Activated gamma-delta T cell (primary cell): ENCODE data around the gene ACTN1.
"Not testable (repeated sequence)": the region's sequence is repeated elsewhere in the genome, so short reads cannot be mapped to it uniquely, and the experiment has no call there.

Experiments
- DNase-seq: peaks from one replicate; lab custom pipeline; 2025; lab: John Stamatoyannopoulos, UW
- total RNA-seq, 2 donors: gene quantifications; one replicate each; lab custom pipeline; 2026; lab: John Stamatoyannopoulos, UW

Gene ACTN1
- 28.3 to 97.6 reads per million in 2 donors for total RNA-seq

DNA sequence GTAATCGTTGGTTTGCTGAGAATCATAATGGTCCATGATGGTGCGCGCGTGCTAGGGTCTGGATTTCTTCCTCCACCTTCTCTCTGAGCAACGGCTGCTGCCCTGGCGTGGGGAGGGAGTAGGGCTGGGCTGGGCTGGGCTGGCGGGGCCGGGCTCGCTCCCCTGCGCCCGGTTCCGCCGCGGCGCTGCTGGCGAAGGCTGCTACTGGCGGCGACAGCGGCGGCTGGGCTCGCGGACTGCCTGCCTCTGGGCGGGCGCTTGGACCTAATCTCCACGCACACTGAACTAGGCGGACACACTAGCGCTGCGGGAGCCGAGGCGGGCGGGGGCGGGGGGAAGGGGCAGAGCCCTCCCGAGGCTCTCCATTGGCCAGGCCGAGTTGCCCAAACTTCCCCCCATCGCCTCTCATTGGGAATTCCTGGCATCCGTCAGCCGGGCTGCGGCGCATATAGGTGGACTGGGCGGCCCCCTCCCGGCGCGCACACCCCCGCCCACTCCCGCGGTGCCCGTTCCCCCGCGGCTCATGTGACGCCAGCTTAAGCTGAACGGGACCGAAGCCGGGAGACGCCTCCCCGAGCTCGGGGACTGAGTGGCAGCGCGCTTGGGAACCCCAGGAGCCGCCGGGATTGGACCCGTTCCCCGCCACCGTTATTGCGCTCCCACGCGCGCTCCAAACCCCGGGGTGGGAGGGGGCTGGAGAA lies at the start of gene ACTN1:
Gene ACTN1 (minus strand): TSS at position 282 of the 701 bp plus-strand sequence. CDS start 246 bp downstream, at position 36.
- peak; percentile 26 for DNase-seq

DNA sequence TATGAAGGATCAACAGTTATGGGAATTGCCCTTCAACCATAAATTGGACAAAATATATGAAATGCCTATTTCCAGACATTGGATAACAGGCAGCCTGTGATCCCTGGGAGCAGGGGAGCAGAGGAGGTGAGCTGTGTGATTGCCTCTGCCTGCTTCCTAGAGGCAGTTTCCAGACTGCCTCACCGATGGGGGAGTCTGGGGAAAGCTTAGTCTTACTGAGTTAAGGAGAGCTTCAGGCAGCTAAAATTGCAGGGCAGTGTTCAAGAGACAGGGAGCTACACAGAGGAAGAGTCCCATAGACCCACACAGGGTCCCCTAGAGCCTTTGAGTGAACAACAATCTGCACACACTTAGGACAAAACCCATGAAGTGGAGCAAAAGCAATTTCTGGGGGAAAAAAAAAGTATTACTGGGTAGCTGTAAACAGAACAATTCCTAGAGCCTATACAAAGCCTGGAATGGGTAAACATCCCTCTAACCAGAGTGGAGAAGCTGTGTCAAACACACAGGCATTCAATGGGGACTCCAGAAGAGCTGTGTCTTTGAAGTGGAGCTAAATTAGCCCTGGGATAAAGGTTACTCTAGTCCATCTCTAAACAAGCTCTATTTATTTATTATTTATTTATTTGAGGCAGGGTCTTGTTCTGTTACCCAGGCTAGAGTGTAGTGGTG lies 48.3 kb upstream of the ACTN1 start:
- no peak for DNase-seq

DNA sequence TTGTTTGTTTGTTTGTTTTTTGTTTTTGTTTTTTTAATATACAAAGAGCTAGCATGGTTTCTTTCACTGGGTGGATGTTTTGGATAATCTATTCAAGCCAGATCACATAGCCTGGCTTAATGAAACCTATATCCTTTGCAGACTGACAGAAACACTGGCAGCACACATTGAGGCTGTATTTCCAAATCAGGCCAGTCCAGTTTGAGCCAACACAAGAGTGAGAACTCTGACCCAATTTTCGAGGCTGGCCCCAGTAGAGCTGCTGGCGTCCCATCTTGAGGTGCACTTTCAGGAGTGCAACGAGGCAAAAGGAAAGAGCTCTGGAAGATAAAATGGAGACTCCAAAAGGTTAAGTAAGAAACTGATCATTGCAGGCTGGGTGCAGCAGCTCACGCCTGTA lies 43.9 kb upstream of the ACTN1 start:
- no peak for DNase-seq

DNA sequence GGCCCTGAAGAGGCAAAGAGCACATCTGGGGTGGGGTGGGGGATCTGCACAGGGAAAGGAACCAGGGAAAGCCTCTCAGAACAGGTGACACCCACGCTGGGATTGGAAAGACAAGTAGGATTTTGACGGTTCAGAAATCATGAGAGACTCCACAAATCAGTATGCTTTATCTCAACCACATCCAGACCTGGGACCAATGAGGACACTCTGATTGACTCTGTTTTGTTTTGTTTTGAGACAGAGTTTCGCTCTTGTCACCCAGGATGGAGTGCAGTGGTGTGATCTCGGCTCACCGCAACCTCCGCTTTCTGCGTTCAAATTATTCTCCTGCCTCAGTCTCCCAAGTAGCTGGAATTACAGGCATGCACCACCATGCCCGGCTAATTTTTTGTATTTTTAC lies 43.0 kb upstream of the ACTN1 start:
- DNase-seq: not testable (repeated sequence)

DNA sequence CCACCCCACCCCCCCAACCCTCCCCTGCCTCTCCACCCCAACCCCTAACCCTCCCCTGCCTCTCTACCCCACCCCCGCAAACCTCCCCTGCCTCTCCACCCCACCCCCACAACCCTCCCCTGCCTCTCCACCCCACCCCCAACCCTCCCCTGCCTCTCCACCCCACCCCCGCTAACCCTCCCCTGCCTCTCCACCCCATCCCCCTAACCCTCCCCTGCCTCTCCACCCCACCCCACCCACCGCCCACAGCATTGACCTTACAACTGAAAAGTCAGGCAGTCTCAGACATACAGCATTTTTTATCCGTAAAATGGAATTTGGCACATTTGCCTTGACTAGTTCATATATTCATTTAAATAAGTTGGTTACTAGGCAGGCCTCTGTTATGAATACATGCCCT lies 38.6 kb upstream of the ACTN1 start:
- DNase-seq: no peak

DNA sequence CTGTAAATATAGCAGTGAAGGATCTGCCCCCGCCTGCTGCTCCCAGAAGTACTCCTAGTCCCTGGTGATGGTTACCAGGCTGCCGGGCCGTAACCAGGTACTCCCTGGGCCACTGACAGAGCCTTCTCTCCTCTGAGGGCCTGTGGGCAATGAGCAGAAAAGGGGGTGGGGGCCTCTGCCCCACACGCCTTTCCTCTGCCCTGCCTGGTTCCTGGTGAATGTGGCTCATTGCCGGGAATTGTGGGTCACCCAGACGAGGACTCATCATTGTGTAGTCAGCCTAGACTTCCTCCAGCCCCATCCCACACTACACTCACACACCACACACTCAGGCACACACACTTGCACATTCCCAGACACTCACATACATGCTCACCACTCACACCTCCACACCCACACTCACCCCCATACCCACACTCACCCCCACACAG lies 35.7 kb upstream of the ACTN1 start:
- no peak for DNase-seq

DNA sequence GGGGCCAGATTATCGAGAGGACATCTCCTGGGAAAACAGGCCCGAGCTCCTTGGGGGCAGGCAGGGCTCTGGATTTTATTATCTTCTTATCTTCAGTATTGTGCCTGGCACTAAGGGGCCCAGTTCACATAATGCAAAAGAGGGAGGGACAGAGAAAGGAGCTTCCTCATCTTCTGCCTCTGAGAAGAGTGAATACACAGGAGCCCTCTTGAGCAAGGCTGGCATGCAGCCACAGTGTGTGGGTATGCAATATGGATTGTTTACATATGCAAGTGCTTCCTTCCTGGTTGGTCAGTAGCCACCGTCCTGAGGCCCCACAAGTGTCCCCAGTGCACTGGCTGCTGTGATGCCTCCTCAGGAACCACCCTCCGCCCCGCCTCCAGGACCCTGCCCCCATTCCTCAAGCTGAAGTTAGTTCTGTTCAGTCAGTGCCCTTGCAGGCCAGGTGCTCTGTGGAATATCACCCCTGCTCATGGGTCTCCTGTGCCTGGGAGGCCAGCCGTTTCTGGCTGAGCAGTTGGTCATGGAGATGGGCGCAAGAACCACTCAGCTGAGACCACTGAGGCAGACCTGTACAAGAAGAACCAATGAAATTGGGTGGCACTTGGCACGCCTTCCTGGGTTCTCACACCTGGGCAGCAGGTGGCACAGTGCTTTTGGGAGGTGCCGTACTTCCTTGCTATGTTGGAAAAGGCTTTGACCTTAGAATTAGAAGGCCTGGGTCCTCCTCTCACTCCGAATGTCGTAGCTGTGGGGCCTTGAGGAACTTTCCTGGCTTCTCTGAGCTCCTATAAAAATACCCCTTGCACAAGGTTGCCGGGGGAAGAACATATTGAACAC lies 35.1 kb upstream of the ACTN1 start:
- no peak for DNase-seq

DNA sequence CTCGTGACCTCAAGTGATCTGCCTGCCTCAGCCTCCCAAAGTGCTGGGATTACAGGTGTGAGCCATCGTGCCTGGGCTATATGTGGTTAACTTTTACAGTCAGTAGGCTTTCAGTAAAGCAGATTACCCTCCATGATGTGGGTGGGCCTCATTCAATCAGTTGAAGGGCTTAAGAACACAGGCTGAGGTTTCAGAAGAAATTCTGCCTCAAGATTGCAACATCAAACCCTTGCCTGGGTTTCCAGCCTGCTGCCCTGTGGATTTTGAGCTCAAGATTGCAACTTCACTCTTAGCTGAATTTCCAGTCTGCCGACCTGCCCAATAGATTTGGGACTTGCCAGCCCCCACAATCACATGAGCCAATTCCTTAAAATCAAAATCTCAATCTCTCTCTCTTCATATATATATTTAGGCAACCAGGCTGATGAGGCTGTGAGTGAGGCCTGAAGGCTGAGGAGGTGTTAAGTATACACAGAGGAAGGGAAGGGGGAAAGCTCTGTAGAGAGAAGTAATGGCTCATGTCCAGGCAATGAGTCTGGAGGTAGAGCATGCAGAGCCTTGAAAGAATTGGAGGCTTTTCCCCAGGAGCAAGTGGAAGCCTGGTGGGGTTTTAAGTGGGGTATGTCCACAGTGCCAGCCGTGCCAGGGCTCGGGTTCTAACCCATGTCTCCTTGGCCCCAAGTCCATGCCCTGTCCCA lies 33.3 kb upstream of the ACTN1 start:
- no peak for DNase-seq

DNA sequence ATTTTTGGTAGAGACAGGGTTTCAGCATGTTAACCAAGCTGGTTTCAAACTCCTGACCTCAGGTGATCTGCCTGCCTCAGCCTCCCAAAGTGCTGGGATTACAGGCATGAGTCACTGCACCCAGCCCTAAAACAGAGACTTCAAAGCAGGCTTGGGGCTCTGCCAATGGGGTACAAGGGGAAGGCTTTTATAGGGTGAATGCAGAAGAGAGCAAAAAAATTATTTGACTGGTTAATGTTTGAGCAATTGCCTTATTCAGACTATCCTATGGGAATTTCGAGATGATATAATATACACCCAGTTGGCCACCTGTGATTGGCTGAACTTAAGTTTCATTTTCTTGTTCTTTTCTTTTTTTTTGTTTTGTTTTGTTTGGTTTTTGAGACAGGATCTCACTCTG lies 31.5 kb upstream of the ACTN1 start:
- DNase-seq: no peak

DNA sequence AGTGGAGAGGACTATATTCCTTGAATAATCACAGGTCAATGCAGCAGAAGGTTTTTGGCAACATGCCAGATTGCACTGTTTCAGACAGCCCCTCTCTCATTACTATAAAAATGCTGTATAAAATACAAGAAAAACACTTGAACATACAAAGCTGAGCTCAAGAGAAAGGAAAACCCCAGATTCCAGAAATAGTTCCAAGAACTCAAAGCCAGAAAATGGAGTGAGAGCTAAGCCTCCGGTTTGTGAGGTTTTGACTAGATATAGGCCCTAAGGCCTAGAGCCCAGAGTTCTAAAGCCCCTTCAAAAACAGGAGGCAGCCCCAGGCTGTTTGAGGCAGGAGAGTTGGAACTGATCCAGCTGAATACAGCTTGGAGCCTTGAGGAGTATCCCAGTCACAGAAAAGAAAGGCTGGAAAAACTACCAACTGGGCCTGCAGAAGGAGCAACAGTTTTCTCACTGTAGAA lies 29.4 kb upstream of the ACTN1 start:
- no peak for DNase-seq

DNA sequence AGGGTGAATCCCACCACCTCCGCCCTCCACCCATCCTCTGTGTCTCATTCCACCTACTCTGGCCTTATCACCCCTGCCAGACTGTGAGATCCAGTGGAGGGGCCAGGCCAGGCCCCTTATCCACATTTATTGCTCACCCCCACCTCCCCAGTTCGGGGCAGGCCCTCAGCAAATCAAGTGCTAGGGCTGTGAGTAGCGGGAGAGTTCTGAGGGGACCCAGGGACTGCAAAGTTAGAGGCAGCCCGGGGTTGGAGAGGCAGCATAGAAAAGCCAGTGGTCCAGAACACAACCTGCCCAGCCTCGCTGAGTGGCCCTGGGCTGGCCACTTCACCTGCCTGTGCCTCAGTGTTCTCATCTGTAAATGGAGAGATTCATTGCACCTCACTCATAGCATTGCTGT lies 27.2 kb upstream of the ACTN1 start:
- no peak for DNase-seq

DNA sequence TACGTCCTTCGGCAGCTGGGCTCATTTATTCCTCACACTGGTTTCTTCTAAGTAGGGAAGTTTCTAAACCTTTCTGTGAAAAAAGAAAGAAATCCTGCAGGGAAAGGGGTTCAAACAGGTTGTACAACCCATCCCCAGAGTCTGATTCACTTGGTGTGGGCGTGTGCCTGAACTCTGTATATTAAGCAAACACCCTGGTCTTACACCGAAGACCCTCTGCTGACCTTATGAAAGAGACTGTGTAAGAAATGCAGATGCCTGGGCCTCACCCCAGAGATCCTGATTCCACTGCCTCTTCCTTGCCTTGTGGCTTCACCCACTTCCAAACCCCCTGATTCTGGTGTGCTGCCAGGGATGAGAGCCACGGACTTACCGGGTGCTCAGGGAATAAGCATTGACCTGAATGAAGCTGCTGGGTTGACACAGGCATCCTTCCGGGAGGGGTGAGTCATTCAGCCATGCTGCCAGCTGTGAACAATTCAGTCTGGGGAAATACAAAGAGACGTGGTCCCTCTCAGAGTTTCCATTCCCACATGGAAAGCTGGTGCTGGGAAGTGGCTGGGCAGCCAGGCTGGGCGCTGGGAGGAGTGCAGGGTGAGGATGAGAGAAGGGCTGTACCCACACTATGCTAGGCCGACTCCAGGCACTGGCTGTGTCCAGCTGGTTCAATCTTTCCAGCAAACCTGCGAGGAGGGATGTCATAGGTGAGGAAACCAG lies 26.5 kb upstream of the ACTN1 start:
- DNase-seq: no peak

DNA sequence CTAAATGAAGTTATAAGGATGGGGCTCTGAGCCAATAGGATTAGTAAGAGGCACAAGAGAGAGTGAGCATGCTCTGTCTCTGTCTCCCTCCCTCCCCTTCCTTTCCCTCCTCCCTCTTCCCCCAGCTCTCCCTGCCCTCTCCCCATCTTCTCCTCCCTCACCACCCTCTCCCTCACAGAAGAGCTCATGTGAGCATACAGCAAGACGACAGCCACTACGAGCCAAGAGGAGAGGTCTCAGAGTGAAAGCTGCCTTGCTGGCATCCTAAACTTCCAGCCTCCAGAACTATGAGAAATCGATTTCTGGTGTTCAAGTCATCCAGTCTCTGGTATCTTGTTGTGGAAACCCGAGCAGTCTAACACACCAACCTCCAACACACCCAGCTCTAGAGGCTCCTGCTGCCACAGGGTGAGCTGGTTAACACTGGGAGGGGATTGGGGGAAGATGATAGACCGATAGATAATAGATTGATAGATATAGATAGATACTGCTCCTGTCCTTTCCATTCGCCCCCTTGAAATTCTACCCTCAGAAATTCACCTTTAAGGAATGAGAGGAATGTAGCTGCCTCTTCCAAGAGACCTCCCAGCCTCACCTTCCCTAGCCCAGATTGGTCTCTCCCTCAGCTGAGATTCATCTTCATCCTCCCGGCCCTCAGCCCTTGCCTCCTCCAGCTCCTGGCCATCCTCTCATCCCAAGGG lies 25.8 kb upstream of the ACTN1 start:
- no peak for DNase-seq

DNA sequence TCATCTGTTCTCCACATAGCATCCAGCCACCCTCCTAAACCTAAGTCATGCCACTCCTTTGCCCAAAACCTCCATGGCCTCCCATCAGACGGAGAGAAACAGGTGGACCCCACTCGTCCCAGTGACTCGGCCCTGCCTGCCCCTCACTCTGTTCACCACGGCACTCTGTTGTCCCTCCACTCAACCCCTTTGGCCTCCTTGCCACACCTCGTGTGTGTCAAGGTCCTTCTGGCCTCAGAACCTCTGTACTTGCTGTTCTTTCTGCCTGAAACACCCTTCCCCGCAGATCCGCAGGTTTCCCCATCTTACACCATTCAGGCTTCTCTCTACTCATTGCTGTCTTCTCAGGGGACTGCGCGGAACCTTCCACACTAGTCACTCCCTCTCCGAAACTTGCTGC lies 24.5 kb upstream of the ACTN1 start:
- DNase-seq: no peak

DNA sequence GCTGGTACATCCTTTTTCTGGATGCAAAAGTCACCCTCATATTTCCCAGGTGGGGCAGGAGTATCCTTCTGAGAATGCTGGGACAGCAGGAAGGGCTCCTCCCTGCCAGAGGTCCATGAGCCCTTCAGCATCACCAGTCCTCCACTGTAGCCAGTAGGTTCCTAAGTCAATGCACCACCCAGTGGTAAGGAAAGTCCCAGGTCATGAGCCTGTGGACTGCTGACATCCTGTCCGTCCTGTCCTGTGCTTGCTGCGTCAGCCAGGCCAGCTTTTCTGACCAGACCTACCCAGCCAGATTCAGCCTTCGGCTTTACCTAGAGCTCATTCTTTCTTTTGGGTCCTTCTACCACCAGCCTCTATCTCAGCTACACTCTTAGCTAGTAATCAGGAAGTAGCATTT lies 23.0 kb upstream of the ACTN1 start:
- no peak for DNase-seq

DNA sequence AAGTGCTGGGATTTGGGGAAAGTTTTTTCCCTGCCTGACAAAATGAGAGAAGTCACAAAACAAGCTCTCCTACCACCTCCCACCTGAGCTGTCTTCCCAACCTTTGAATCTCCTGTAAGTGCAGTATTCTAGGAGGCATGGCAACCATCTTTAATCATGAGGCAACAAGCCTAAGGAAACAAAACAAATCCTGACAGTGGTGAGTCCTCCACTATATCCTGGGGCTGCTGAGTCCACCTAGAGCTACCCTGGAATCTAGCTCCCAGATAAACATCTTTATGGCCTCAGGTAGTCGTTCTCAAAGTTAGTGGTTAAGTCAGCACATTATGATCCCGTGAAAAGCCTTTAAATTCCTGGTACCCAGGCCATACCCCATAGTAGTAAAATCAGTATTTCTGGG lies 22.3 kb upstream of the ACTN1 start:
- DNase-seq: no peak

DNA sequence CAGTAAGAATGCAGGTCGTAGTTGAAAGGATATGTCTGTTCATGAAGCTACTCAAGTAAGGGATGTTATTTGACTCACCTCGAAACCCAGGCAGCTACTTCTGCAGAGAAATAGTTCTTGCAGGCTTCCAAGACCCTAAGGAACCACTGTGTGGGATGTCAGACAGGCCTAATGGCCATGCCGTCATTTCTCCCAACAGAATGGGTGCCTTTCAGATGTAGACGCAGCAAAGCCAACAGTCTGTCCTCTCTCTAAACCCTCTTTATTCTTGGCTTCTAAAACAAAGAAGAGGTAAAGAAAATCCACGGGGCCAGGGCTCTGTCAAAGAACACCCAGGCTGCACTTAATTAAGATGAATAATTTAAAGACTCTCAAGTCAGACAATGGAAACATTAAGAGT lies 19.0 kb upstream of the ACTN1 start:
- DNase-seq: no peak

DNA sequence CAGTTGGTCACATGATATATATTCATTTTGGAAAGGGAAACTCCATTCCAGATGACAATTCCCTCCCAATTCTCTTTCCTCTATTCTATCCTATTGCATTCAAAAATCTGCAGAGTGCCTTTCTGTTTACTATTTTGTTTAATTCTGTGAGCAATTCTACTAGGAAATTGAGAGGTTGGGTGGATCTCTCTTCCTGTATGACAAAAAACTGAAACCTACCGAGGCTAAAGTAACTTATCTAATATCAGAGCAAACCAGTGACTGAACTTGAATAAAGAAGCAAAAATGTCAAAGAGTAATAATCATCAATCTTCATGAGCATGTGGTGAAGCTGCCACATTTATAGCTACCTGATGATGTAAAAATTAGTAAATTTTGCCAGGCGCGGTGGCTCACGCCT lies 16.6 kb upstream of the ACTN1 start:
- no peak for DNase-seq

DNA sequence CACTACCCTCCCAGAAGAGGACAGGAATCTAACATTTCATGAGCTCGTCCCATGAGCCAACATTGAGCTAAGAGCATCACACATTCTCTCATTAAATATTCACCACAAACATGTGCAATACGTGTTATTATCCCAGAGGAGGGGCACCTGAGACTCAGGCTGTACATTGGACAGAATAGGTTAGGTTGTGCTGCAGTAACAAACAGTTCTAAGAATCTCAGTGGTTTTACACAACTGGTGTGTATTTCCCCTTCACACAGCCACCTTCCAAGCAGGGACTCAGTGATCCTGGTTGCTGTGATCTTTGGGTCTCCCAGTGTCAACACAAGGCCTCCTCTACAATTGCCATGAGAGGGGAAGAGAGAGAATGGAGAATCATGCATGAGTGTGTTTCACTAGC lies 15.0 kb upstream of the ACTN1 start:
- no peak for DNase-seq

DNA sequence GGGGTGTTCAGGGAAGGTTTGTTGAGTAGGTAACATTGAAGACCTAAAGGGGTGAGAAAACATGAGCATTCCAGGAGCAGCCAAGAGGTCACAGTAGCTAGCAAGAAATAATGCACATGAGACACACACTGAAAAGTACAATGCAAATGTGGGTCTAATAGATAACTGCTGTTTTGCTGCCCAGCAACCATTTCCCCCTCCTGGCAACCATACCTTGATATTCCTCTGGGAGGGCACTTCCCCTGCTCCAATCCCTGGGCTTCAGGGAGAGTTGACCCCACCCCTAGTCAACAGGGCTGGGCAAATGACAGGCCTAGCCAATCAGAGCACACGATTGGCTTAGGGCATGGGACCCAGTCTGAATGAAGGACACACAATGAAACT lies 8.5 kb upstream of the ACTN1 start:
- no peak for DNase-seq
